ENCODE measurements around the gene MRPL45.

The MRPL45 gene

DNA sequence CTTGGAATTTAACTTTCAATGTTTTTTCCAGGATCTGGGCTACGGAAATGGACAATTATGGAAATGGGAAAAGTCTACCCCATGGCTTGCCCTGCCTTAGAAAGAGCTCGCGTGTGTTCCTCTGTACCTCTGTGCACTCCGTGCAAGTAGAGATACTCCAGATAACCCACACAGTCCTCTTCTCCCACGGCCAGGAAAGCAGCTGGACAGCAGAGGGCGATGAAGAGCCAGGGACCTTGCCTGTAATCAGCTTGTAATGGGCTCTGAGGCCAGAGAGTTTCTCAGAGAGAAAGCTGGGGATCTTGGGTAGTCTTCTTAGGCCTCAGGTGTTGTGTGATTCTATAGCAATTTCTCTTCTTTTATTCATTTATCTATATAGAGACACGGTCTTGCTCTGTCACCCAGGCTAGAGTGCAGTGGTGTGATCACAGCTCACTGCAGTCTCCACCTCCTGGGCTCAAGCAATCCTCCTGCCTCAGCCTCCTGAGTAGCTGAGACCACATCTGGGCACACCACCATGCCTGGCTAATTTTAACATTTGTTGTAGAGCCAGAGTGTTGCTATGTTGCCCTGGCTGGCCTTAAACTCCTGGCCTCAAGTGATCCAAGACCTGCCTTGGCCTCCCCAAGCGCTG, 52.2 kb downstream of the MRPL45 start:
- DNase-seq (ENCODE audit: low read depth in 2 of 2), result peak; percentile 56 to 72

DNA sequence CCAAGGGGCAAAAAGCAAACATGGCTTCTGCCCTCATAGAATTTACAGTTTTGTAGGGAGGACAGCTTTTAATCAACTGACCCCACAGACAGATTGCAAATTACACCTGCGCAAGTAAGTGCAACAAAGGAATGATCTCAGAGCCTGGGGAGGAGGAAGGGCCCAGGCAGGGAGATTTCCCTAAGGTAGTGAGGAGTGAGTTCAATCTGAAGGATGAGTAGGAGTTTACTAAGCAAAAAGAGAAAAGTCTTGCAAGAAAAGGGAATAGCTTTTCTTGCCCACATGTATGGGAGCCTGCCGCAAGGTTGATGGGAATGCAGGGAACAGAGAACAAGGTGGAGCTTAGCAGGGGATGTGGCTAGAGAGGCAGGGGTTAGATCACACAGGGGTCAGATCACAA, 53.1 kb downstream of the MRPL45 start:
- DNase-seq (ENCODE audit: low read depth in 2 of 2), result no peak

- DNase-seq (ENCODE audit: low read depth in 2 of 2), result peak; percentile 70 to 95
Measured at GRCh38 chr17:38351412-38352222, 54.6 kb downstream of the MRPL45 start, which contains the start of gene SOCS7. Gene SOCS7 (plus strand): TSS chr17:38351844. CDS start chr17:38352053, 209 bp downstream.

- no peak for DNase-seq (ENCODE audit: low read depth in 2 of 2)
Measured at GRCh38 chr17:38352245-38353085, 55.5 kb downstream of the MRPL45 start.

GRCh38 chr17:38353086-38353604, 56.2 kb downstream of the MRPL45 start:
- DNase-seq (ENCODE audit: low read depth in 2 of 2), result no peak

DNA sequence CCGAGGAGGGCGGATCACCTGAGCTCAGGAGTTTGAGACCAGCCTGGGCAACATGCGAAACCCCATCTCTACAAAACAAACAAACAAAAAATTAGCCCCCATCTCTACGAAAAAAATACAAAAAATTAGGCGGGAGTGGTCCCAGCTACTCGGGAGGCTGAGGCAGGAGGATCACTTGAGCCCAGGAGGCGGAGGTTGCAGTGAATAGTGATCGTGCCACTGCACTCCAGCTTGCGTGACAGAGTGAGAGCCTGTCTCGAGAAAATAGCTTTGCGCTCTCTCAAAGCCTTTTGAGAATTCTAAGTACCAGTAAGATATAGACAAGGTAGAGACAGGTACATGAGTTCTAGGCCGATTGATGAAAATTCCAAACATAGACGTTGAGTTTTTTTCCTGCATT, 56.7 kb downstream of the MRPL45 start:
- no peak for DNase-seq (ENCODE audit: low read depth in 2 of 2)

- no peak for DNase-seq (ENCODE audit: low read depth in 2 of 2)
Measured at GRCh38 chr17:38354466-38354865, 57.5 kb downstream of the MRPL45 start.

- no peak for DNase-seq (ENCODE audit: low read depth in 2 of 2)
Measured at GRCh38 chr17:38355251-38355650, 58.3 kb downstream of the MRPL45 start.

GRCh38 chr17:38357486-38358123, 60.6 kb downstream of the MRPL45 start:
- no peak for DNase-seq (ENCODE audit: low read depth in 2 of 2)

- DNase-seq (ENCODE audit: low read depth in 2 of 2), result no peak
Measured at GRCh38 chr17:38358586-38359513, 61.9 kb downstream of the MRPL45 start.

- DNase-seq (ENCODE audit: low read depth in 2 of 2), result no peak
Measured at GRCh38 chr17:38361694-38362465, 64.9 kb downstream of the MRPL45 start.

DNA sequence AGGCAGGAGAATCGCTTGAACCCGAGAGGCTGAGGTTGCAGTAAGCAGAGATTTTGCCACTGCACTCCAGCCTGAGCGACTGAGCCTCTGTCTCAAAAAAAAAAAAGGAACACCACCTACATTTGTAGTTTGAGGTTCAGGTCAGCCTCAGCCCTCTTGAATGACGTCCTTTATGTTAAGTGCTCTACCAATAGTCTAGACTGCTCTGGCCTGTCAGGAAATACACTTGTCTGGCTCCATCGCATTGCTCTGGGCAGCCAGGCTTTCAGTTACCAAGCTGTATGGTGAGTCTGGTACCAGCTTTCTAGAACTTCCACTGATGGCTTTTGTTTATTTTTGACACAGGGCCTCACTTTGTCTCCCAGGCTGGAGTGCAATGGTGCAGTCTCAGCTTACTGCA, 66.0 kb downstream of the MRPL45 start:
- no peak for DNase-seq (ENCODE audit: low read depth in 2 of 2)

GRCh38 chr17:38364741-38365140, 67.8 kb downstream of the MRPL45 start:
- no peak for DNase-seq (ENCODE audit: low read depth in 2 of 2)

DNA sequence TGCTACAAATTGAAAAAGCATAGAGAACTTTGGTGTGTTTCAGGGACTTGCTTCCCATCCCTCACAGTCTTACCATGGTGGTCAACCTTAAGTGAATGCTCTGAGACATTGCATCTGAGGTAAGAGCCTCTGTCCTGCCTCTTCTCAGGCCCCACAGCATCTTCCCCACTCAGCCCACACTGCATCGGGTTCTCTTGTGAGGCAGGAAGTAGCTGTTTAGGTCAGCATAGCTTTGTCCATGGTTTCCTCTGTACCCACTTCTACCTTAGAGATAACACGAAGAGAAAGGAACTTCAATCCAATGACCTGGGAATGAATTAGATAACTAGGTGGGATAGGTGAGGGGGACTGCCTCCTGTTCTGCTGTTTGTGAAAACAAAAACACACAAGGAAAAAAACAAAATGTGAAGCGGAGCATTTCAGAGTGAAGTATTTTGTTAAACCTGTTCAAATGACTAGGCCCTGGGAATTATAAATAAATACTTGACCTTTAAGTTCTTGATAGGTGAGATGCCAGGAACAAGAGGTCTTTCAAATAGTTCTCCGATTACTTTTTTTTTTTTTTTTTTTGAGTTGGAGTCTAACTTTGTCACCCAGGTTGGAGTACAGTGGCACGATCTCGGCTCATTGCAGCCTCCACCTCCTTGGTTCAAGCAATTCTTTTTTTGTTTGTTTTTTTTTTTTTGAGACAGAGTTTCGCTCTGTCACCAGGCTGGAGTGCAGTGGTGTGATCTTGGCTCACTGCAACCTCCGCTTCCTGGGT, 72.3 kb downstream of the MRPL45 start:
- DNase-seq (ENCODE audit: low read depth in 2 of 2), result no peak

All from stimulated activated CD4-positive, alpha-beta T cell treated with anti-CD3 and anti-CD28 coated beads, Interleukin-1b, Interleukin-23, amount 100 ng/mL, for 1 hour (primary cell).